Measurements from ENCODE around the gene PPM1M. TPM values are rescaled to one million over a fixed set of nuclear protein-coding genes. Genes with fewer than 3 reads are reported as not detected.

The PPM1M gene
- polyA plus RNA-seq, 1 of the 3 experiments (the other 2 are of a cell fraction) = 19.2 TPM

- TF ChIP-seq PBX3 (IDR thresholded peaks at IDR 0.05) = no peak
- TF ChIP-seq FOSL2 (IDR thresholded peaks at IDR 0.05; ENCODE audit: borderline replicate concordance, low read depth) = no peak
- TF ChIP-seq RCOR1 (IDR thresholded peaks at IDR 0.05; ENCODE audit: low read length) = no peak
- TF ChIP-seq RFX5 (IDR thresholded peaks at IDR 0.05; ENCODE audit: low read length) = no peak
- no peak for TF ChIP-seq MXI1 (IDR thresholded peaks at IDR 0.05; ENCODE audit: low read depth, low read length)
These were observed 49.7 kb upstream of the PPM1M start (continued) for GRCh38 chr3:52195823-52196331.

GRCh38 chr3:52196977-52197376 is 48.6 kb upstream of the PPM1M start:
- WGBS (ENCODE audit: low lambda C conversion rate) = 86% methylated on average over 3 of the region's 3 CpGs
- Histone ChIP-seq H2AFZ (ENCODE audit: low read depth) (no peak overlapping the region), H3K27me3 (ENCODE audit: insufficient read depth) (no peaks in the 10 kb centered on the region), H3K9ac (no peak overlapping the region), H3K27ac (ENCODE audit: low read depth in 2 of 2, low read length in 1 of 2) (no peak overlapping the region), H3K79me2 (ENCODE audit: insufficient read depth) (peaks cover 33% of the 10 kb centered on the region), H3K9me2 (no peaks in the 10 kb centered on the region), H3K4me3 (ENCODE audit: low read depth in 2 of 2, low read length in 1 of 2) (no peak overlapping the region), H3K4me2 (peak overlapping the region; percentile 97; the same call in 1 of the 2 replicates), H3K9me3 (no peaks in the 10 kb centered on the region), H4K20me1 (ENCODE audit: insufficient read depth) (no peaks in the 10 kb centered on the region), H3K4me1 (ENCODE audit: control insufficient read depth in 1 of 2, insufficient read depth in 2 of 2, low read depth in 1 of 2, low read length in 1 of 2) (peaks cover 7 to 23% of the 10 kb centered on the region in 2 experiments), H3K36me3 (replicated peaks in 1 of 2; ENCODE audit: control insufficient read depth in 1 of 2, insufficient read depth in 2 of 2, low read length in 1 of 2) (peaks cover 14 to 16% of the 10 kb centered on the region in 2 experiments), H3F3A (replicated peaks; ENCODE audit: insufficient read depth) (peaks cover 5% of the 10 kb centered on the region)
- no peak for DNase-seq
- ChIA-PET POLR2A (interaction anchor here (0.7 kb wide), 1 partner anchor 43 kb away, joined by 3 read pairs; the partner anchor contains the start of gene POC1A), CTCF (interaction anchor here (0.7 to 2.0 kb wide), 9 partner anchors 12 to 193 kb away, joined by 3 to 9 read pairs (median 3); no protein-coding TSS in a partner anchor)
- no peak for TF ChIP-seq NRF1 (IDR thresholded peaks at IDR 0.05; ENCODE audit: low read depth, low read length)
- no peak for TF ChIP-seq JUND (IDR thresholded peaks at IDR 0.05)
- TF ChIP-seq ZBTB33 (IDR thresholded peaks at IDR 0.05; ENCODE audit: borderline replicate concordance, low read depth) = no peak
- no peak for TF ChIP-seq RFX5 (IDR thresholded peaks at IDR 0.05; ENCODE audit: low read length)
- no peak for TF ChIP-seq CTCF (IDR thresholded peaks at IDR 0.05)
- TF ChIP-seq SMC3 (IDR thresholded peaks at IDR 0.05; ENCODE audit: low read depth, low read length) = no peak

All from SK-N-SH (cell line).